Muscle of leg (tissue), 11 donors: ENCODE measurements around the gene CYP3A7. TPM values are rescaled to one million over a fixed set of nuclear protein-coding genes. Genes with fewer than 3 reads are reported as not detected.
"Not testable (repeated sequence)": the region's sequence is repeated elsewhere in the genome, so short reads cannot be mapped to it uniquely, and the experiment has no call there.

ENCODE experiments used
- DNase-seq: peaks from one replicate; pipeline ENCODE4 v3.0.0; 2013
- H3K27ac ChIP-seq: one replicate; pipeline ENCODE4 v1.5.1; 2013; ENCODE audit warnings: mild to moderate bottlenecking, low read length, control low read depth
- H3K27me3 ChIP-seq: one replicate; pipeline ENCODE4 v1.6.1; 2013; ENCODE audit warnings: low read length; ENCODE audit not compliant: control insufficient read depth, insufficient read depth
- H3K36me3 ChIP-seq: one replicate; pipeline ENCODE4 v1.6.1; 2013; ENCODE audit warnings: low read length; ENCODE audit not compliant: control insufficient read depth, insufficient read depth
- H3K4me1 ChIP-seq: one replicate; pipeline ENCODE4 v1.6.1; 2013; ENCODE audit warnings: low read length; ENCODE audit not compliant: control insufficient read depth, insufficient read depth
- H3K4me3 ChIP-seq: one replicate; pipeline ENCODE4 v1.5.1; 2013; ENCODE audit warnings: low read length, control low read depth
- H3K9me3 ChIP-seq: replicated peaks from 2 replicates; pipeline ENCODE4 v1.6.1; 2013; ENCODE audit warnings: low read depth, low read length; ENCODE audit not compliant: control insufficient read depth
- WGBS: methylation state at CpG from one replicate; pipeline ENCODE4 v1.1.5; 2013; ENCODE audit warnings: missing lambda C conversion rate; ENCODE audit not compliant: insufficient coverage; 5-methylcytosine and 5-hydroxymethylcytosine counted together
- polyA plus RNA-seq, 8 donors: library from polyadenylated mRNA; unstranded; fragments of 120-200 nt; gene quantifications; one replicate each; pipeline versions ENCODE4 v1.2.1 to v1.2.3, GENCODE V29; 2013; ENCODE audit warnings: inconsistent platforms in 1 of 8, low replicate concordance in 1 of 8; ENCODE audit not compliant: insufficient read length in 8 of 8, insufficient read depth in 1 of 8
- total RNA-seq: library from RNA; stranded (reverse); fragments of 120-200 nt; gene quantifications from one replicate; pipeline ENCODE4 v1.2.4, GENCODE V29; 2013

Gene CYP3A7
- total and polyA plus RNA-seq, 9 donors = 0.11 to 6.2 (median 0.58) TPM; not detected in 4

DNA sequence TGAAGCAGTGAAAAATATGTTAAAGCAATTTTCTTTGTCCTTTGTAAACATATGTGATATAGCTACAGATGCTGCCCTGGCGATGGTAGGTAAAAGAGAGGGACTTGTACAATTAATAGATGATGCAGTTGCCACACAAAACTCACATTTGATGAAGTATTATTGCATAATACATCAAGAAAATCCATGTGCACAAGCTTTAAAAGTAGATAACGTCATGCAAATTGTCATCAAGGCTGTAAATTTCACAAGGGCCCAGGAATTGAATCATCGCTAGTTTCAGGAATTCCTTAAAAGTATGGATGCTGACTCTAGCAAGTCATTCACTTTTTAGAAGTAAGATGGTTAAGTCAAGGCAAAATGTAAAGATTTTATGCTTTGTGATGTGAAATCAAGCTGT, 65.2 kb downstream of the CYP3A7 start:
- WGBS = 92% methylated on average over 2 of the region's 3 CpGs
- Histone ChIP-seq H3K9me3 (no peaks in the 10 kb centered on the region), H3K36me3 (no peaks in the 10 kb centered on the region), H3K4me3 (no peak overlapping the region), H3K27ac (no peak overlapping the region), H3K4me1 (no peaks in the 10 kb centered on the region), H3K27me3 (no peaks in the 10 kb centered on the region)
- no peak for DNase-seq

DNA sequence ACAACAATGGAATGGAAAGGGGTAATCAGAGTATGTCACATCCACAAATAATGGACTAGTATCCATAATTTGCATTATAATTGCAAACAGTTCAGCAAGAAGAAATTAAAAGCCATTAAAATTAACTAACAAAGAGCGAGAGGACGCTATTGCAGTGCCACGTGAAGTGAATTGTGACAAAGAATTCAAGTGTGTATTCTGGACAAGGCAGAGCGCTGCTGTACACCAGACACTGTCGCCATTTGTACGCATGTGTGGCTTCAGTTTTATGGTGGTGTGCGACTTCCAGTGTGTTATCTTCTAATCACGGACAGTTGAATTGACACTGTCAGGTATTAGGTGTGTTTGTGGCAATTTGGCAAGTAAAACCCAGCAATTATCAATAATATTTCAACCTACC, 66.5 kb downstream of the CYP3A7 start:
- Histone ChIP-seq H3K4me1 (no peaks in the 10 kb centered on the region), H3K36me3 (no peaks in the 10 kb centered on the region), H3K27ac (no peak overlapping the region), H3K4me3 (no peak overlapping the region), H3K9me3 (no peaks in the 10 kb centered on the region), H3K27me3 (no peaks in the 10 kb centered on the region)
- DNase-seq = no peak
- WGBS = 98% methylated on average over 6 of the region's 8 CpGs

DNA sequence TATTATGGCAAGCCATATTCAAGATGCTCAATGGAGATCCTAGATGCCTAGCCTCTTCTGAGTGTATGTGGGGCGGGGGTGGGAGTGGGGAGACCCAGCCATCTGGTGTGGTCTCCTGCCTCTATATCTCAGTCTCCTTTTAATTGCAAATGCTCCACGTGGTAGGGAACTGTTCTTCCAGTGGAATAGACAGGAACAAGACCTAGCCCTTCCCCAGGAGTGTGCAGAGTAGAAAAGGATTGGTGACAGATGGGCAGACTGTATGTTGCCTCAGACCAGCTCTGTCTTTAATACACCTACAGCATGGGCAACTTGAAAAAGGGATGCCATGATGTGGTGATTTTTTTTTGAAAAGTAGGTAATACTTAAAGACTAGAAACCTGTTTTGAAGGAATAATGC, 67.8 kb downstream of the CYP3A7 start:
- Histone ChIP-seq H3K9me3 (no peaks in the 10 kb centered on the region), H3K4me3 (no peak overlapping the region), H3K36me3 (no peaks in the 10 kb centered on the region), H3K27me3 (no peaks in the 10 kb centered on the region), H3K27ac (no peak overlapping the region), H3K4me1 (no peaks in the 10 kb centered on the region)
- no peak for DNase-seq
- no CpG with 5 or more reads among the region's 2 CpGs for WGBS

DNA sequence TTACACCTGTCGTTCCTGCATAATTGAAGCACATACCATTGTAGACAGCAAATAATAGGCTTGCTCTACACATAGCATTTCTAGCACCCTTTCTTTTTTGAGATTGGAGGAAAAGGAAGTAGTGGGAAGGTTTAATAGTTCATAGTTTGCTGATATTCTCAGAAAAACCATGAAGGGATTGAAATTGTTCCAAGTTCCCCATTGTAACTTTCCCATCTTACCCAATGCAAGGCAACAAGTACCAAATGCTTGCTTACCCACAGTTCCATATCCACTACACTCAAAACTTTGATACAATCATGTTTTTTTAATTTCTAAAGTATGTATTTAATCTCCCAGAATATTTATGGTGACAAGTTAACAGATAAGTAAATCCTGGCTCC, 69.0 kb downstream of the CYP3A7 start:
- H3K27ac ChIP-seq = no peak overlapping the region
- H3K9me3 ChIP-seq = no peaks in the 10 kb centered on the region
- no peaks in the 10 kb centered on the region for H3K4me1 ChIP-seq
- no peaks in the 10 kb centered on the region for H3K27me3 ChIP-seq
- no peak overlapping the region for H3K4me3 ChIP-seq
- H3K36me3 ChIP-seq = no peaks in the 10 kb centered on the region
- WGBS = no CpG with 5 or more reads among the region's 1 CpG
- DNase-seq = no peak

GRCh38 chr7:99665312-99666012, 69.5 kb downstream of the CYP3A7 start:
- H3K9me3 ChIP-seq = no peaks in the 10 kb centered on the region
- H3K27me3 ChIP-seq = no peaks in the 10 kb centered on the region
- H3K36me3 ChIP-seq = no peaks in the 10 kb centered on the region
- H3K4me1 ChIP-seq = no peaks in the 10 kb centered on the region
- whole genome bisulfite sequencing = 100% methylated on average over 1 of the region's 3 CpGs
- DNase-seq = no peak
- H3K27ac ChIP-seq = no peak overlapping the region
- H3K4me3 ChIP-seq = no peak overlapping the region

- H3K9me3 ChIP-seq, H3K4me3 ChIP-seq, DNase-seq, H3K4me1 ChIP-seq, H3K36me3 ChIP-seq, H3K27me3 ChIP-seq, H3K27ac ChIP-seq: not testable (repeated sequence)
- no CpG with 5 or more reads among the region's 5 CpGs for WGBS
Observed at GRCh38 chr7:99657879-99658278, 77.1 kb downstream of the CYP3A7 start.

Other genes starting within 250 kb of the CYP3A7 start
- 19.9 TPM for gene ZNF394, start 234.9 kb downstream of the CYP3A7 start, total RNA-seq
- 10 to 100 TPM in 4 of 8 donors, 1 to 10 TPM in 4; 7.9 to 11.2 (median 9.9) TPM for gene ZNF394, start 234.9 kb downstream of the CYP3A7 start, polyA plus RNA-seq
- 10.7 TPM for gene ZKSCAN5, start 230.5 kb downstream of the CYP3A7 start, total RNA-seq
- 10 to 100 TPM in 2 of 8 donors, 1 to 10 TPM in 6; 7.1 to 11.5 (median 9.5) TPM for gene ZKSCAN5, start 230.5 kb downstream of the CYP3A7 start, polyA plus RNA-seq
- 8.3 TPM for gene FAM200A, start 183.1 kb downstream of the CYP3A7 start, total RNA-seq
- 10 to 100 TPM in 1 of 8 donors, 1 to 10 TPM in 7; 8.0 to 10.1 (median 8.9) TPM for gene FAM200A, start 183.1 kb downstream of the CYP3A7 start, polyA plus RNA-seq
- 46.2 TPM for gene ZNF655, start 176.6 kb downstream of the CYP3A7 start, total RNA-seq
- 10 to 100 TPM; 32.3 to 51.9 (median 38.3) TPM for gene ZNF655, start 176.6 kb downstream of the CYP3A7 start, polyA plus RNA-seq
- gene TMEM225B, start 136.9 kb downstream of the CYP3A7 start, total RNA-seq = 0.89 TPM
- 1 to 10 TPM in 3 of 8 donors, under 1 TPM in 5; 0.37 to 1.3 (median 0.72) TPM for gene TMEM225B, start 136.9 kb downstream of the CYP3A7 start, polyA plus RNA-seq
- 11.2 TPM for gene ZSCAN25, start 118.2 kb downstream of the CYP3A7 start, total RNA-seq
- gene ZSCAN25, start 118.2 kb downstream of the CYP3A7 start, polyA plus RNA-seq = 10 to 100 TPM in 4 of 8 donors, 1 to 10 TPM in 4; 8.9 to 12.5 (median 9.9) TPM
- 0.93 TPM for gene CYP3A5, start 55.2 kb downstream of the CYP3A7 start, total RNA-seq
- 1 to 10 TPM in 3 of 8 donors, under 1 TPM in 5; 0.40 to 8.1 (median 0.83) TPM for gene CYP3A5, start 55.2 kb downstream of the CYP3A7 start, polyA plus RNA-seq
- gene CYP3A4, start 49.0 kb upstream of the CYP3A7 start, total RNA-seq = 0.04 TPM
- 1 to 10 TPM in 1 of 8 donors, under 1 TPM in 6, not detected in 1; 0.07 to 1.8 (median 0.13) TPM for gene CYP3A4, start 49.0 kb upstream of the CYP3A7 start, polyA plus RNA-seq
- gene CYP3A43, start 92.8 kb upstream of the CYP3A7 start, total RNA-seq = not detected
- gene CYP3A43, start 92.8 kb upstream of the CYP3A7 start, polyA plus RNA-seq = under 1 TPM in 2 of 8 donors, not detected in 6; 0.08 to 0.16 TPM
- gene OR2AE1, start 141.8 kb upstream of the CYP3A7 start, total RNA-seq = not detected
- under 1 TPM in 1 of 8 donors, not detected in 7; 0.29 TPM for gene OR2AE1, start 141.8 kb upstream of the CYP3A7 start, polyA plus RNA-seq
- 16.5 TPM for gene TRIM4, start 184.3 kb upstream of the CYP3A7 start, total RNA-seq
- gene TRIM4, start 184.3 kb upstream of the CYP3A7 start, polyA plus RNA-seq = 10 to 100 TPM; 14.6 to 21.5 (median 17.0) TPM
- 0.53 TPM for gene GJC3, start 194.4 kb upstream of the CYP3A7 start, total RNA-seq
- under 1 TPM; 0.28 to 0.62 (median 0.39) TPM for gene GJC3, start 194.4 kb upstream of the CYP3A7 start, polyA plus RNA-seq
- 0.75 TPM for gene AZGP1, start 240.8 kb upstream of the CYP3A7 start, total RNA-seq
- gene AZGP1, start 240.8 kb upstream of the CYP3A7 start, polyA plus RNA-seq = 1 to 10 TPM in 4 of 8 donors, under 1 TPM in 4; 0.31 to 3.2 (median 0.94) TPM